ENCODE results near the gene MFSD12. TPM values are rescaled to one million over a fixed set of nuclear protein-coding genes. Genes with fewer than 3 reads are reported as not detected.

The MFSD12 gene
- total RNA-seq, 4 donors from 2014 or later = 22.1 to 94.1 (median 42.2) TPM

DNA sequence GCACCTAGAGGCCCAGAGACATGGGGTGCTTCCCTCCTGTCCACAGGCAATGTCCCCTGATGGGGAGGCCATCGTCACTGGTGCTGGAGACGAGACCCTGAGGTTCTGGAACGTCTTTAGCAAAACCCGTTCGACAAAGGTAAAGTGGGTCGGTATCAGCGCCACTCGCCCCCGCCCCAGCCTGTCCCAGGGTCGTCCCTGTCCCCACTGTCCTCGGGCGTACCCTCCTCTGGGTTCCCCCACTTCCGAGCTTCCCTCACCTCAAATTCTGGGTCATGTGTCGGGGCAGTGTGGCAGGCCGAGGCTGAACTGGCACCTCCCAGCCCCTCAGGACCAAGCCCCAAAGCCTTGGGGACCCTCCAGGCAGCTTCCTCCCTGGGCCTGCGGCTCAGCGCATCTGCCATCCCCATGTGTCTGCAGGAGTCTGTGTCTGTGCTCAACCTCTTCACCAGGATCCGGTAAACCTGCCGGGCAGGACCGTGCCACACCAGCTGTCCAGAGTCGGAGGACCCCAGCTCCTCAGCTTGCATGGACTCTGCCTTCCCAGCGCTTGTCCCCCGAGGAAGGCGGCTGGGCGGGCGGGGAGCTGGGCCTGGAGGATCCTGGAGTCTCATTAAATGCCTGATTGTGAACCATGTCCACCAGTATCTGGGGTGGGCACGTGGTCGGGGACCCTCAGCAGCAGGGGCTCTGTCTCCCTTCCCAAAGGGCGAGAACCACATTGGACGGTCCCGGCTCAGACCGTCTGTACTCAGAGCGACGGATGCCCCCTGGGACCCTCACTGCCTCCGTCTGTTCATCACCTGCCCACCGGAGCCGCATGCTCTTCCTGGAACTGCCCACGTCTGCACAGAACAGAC lies 22.8 kb downstream of the MFSD12 start:
- TF ChIP-seq EP300 (IDR thresholded peaks at IDR 0.05) (no peak), POLR2AphosphoS5 (IDR thresholded peaks at IDR 0.05) (no peak), POLR2A (IDR thresholded peaks at IDR 0.05) (no peak)
- TF ChIP-seq, protein P1, sequence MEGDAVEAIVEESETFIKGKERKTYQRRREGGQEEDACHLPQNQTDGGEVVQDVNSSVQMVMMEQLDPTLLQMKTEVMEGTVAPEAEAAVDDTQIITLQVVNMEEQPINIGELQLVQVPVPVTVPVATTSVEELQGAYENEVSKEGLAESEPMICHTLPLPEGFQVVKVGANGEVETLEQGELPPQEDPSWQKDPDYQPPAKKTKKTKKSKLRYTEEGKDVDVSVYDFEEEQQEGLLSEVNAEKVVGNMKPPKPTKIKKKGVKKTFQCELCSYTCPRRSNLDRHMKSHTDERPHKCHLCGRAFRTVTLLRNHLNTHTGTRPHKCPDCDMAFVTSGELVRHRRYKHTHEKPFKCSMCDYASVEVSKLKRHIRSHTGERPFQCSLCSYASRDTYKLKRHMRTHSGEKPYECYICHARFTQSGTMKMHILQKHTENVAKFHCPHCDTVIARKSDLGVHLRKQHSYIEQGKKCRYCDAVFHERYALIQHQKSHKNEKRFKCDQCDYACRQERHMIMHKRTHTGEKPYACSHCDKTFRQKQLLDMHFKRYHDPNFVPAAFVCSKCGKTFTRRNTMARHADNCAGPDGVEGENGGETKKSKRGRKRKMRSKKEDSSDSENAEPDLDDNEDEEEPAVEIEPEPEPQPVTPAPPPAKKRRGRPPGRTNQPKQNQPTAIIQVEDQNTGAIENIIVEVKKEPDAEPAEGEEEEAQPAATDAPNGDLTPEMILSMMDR (IDR thresholded peaks at IDR 0.05) = no peak
- H3K4me1 ChIP-seq = peaks cover 0 to 28% (median 0%) of the 10 kb centered on the region in 3 donors
- no peak overlapping the region for H3K27ac ChIP-seq
- no peak overlapping the region for H3K4me3 ChIP-seq
- ATAC-seq = no peak
- no peaks in the 10 kb centered on the region for H3K27me3 ChIP-seq
- peaks cover 0 to 80% of the 10 kb centered on the region in 2 donors for H3K36me3 ChIP-seq
- WGBS, 2 donors (ENCODE audit: low coverage in 1 of 2) = 50 to 100% methylated on average over 2 of the region's 38 CpGs
- H3K9me3 ChIP-seq = no peaks in the 10 kb centered on the region

DNA sequence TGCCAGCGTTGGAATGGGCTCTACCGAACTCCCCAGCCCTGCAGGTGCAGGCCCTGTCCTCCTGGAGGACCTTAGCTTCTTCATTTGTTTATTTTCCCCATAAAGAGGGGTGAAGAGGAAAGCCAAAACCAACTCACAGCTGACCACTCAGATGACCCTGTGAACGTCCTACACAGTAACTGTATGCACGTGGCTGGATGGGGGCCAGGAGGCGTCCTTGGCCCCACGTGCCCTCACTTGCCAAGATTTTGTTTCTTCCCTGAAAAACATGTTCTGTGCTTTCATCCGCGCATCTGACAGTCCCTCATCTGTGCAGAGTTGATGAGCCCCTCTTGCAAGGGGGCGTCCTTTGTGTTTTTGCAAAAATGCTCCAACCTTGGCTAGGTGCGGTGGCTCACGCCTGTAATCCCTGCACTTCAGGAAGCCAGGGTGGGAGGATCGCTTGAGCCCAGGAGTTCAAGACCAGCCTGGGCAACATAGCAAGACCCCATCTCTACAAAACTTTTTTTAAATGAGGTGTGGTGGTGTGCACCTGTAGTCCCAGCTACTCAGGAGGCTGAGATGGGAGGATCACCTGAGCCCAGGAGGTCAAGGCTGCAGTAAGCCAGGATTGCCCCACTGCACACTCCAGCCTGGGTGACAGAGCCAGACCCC lies 23.7 kb downstream of the MFSD12 start:
- WGBS, 2 donors (ENCODE audit: low coverage in 1 of 2) = 58 to 93% methylated on average over 2 to 6 of the region's 12 CpGs
- H3K4me3 ChIP-seq = no peak overlapping the region
- TF ChIP-seq, protein P1 (IDR thresholded peaks at IDR 0.05) = no peak
- no peak for TF ChIP-seq POLR2AphosphoS5 (IDR thresholded peaks at IDR 0.05)
- TF ChIP-seq EP300 (IDR thresholded peaks at IDR 0.05) = no peak
- TF ChIP-seq POLR2A (IDR thresholded peaks at IDR 0.05) = no peak
- no peak for ATAC-seq
- no peaks in the 10 kb centered on the region for H3K9me3 ChIP-seq
- peaks cover 0 to 22% (median 0%) of the 10 kb centered on the region in 3 donors for H3K4me1 ChIP-seq
- H3K27ac ChIP-seq = no peak overlapping the region
- peaks cover 0 to 71% of the 10 kb centered on the region in 2 donors for H3K36me3 ChIP-seq
- no peaks in the 10 kb centered on the region for H3K27me3 ChIP-seq

DNA sequence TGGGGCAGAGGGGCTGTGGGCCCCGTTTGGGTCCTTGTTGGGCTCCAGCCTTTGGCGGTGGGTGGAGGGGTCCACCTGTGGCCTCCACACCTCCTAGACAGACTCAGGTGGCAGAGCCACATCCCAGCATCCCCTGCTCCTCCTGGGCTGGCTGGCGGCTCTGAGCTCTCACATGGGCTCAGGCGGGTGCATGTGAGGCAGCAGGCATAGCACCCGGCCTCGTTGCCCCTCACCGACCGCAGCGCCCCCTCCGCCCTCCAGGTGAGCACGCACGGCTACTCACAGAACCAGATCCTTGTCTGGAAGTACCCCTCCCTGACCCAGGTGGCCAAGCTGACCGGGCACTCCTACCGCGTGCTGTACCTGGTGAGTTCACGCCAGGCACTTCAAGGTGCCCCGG lies 24.4 kb downstream of the MFSD12 start:
- Histone ChIP-seq H3K4me3 (no peak overlapping the region), H3K9me3 (no peaks in the 10 kb centered on the region), H3K36me3 (peaks cover 0 to 73% of the 10 kb centered on the region in 2 donors), H3K27me3 (no peaks in the 10 kb centered on the region), H3K4me1 (peaks cover 0 to 21% (median 0%) of the 10 kb centered on the region in 3 donors), H3K27ac (no peak overlapping the region)
- TF ChIP-seq, protein P1 (IDR thresholded peaks at IDR 0.05) = no peak
- no peak for TF ChIP-seq POLR2AphosphoS5 (IDR thresholded peaks at IDR 0.05)
- TF ChIP-seq EP300 (IDR thresholded peaks at IDR 0.05) = no peak
- TF ChIP-seq POLR2A (IDR thresholded peaks at IDR 0.05) = no peak
- ATAC-seq = no peak
- no CpG with 5 or more reads among the region's 17 CpGs for WGBS, 2 donors (ENCODE audit: low coverage in 1 of 2)

DNA sequence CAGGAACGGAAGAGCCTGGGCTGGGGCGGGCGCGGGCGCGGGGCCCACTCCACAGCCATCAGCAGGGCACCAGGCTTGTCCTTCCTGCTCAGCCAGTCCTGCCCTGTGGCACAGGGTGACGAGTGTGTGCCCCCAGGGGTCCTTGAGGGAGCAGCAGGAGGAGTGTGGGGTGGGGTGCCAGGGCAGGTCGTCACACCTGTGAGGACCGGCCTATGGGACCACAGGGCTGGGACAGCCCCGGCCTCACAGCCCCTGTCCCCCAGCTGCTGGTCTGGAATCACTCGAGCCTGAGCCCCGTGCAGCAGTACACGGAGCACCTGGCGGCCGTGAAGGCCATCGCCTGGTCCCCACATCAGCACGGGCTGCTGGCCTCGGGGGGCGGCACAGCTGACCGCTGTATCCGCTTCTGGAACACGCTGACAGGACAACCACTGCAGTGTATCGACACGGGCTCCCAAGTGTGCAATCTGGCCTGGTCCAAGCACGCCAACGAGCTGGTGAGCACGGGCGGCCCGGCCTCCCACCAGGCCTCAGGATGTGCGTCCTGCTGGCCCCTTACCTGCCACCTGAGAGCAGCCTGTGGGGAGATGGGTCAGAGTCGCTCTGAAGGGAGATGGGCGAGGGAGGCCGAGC lies 25.1 kb downstream of the MFSD12 start:
- WGBS, 2 donors (ENCODE audit: low coverage in 1 of 2) = 80 to 100% methylated on average over 1 to 2 of the region's 33 CpGs
- Histone ChIP-seq H3K27me3 (no peaks in the 10 kb centered on the region), H3K4me3 (no peak overlapping the region), H3K9me3 (no peaks in the 10 kb centered on the region), H3K36me3 (peaks cover 0 to 77% of the 10 kb centered on the region in 2 donors), H3K27ac (no peak overlapping the region), H3K4me1 (peaks cover 0 to 15% (median 0%) of the 10 kb centered on the region in 3 donors)
- no peak for TF ChIP-seq EP300 (IDR thresholded peaks at IDR 0.05)
- no peak for TF ChIP-seq POLR2A (IDR thresholded peaks at IDR 0.05)
- TF ChIP-seq, protein P1 (IDR thresholded peaks at IDR 0.05) = no peak
- no peak for TF ChIP-seq POLR2AphosphoS5 (IDR thresholded peaks at IDR 0.05)
- no peak for ATAC-seq

Data from gastroesophageal sphincter (tissue), 4 donors.